Right atrium auricular region (tissue), 2 donors: ENCODE results near the gene OGDHL. TPM values are rescaled to one million over a fixed set of nuclear protein-coding genes. Genes with fewer than 3 reads are reported as not detected.

ENCODE experiments used
- DNase-seq: peaks from one replicate; pipeline ENCODE4 v3.0.0-alpha.2; 2019; ENCODE audit warnings: low spot score
- H3K27ac ChIP-seq, 2 donors: fragments of 200-600 bp; sonication (generic); 1 replicate in 1 of 2; 2 replicates in 1 of 2; pipeline ENCODE4 v1.5.1; 2016 to 2019
- H3K27me3 ChIP-seq, 2 donors: fragments of 200-600 bp; sonication (generic); one replicate each; pipeline versions ENCODE4 v1.5.1 to v1.6.0; 2017 to 2019
- H3K36me3 ChIP-seq: fragments of 200-600 bp; sonication (generic); one replicate; pipeline ENCODE4 v1.5.1; 2016
- H3K4me1 ChIP-seq, 2 donors: fragments of 200-600 bp; sonication (generic); one replicate each; pipeline versions ENCODE4 v1.5.1 to v1.6.0; 2017 to 2019
- H3K4me3 ChIP-seq, 2 donors: fragments of 200-600 bp; sonication (generic); 1 replicate in 1 of 2; 2 replicates in 1 of 2; pipeline ENCODE4 v1.5.1; 2017 to 2019; ENCODE audit warnings: mild to moderate bottlenecking in 1 of 2, moderate library complexity in 1 of 2
- H3K9me3 ChIP-seq, 2 donors: fragments of 200-600 bp; sonication (generic); one replicate each; pipeline ENCODE4 v1.5.1; 2019
- CTCF ChIP-seq, 2 donors: fragments of 200-600 bp; sonication (generic); IDR thresholded peaks; one replicate each; pipeline ENCODE4 v1.5.1; 2019; ENCODE audit warnings: antibody characterized with exemption in 2 of 2
- total RNA-seq, 2 donors: library from RNA; depleted of rRNA; stranded (reverse); fragments of >200 nt; gene quantifications; one replicate each; pipeline ENCODE4 v1.1.0, GENCODE V29; 2016

OGDHL gene
- total RNA-seq, 2 donors from 2014 or later, result 5.2 to 6.4 TPM

DNA sequence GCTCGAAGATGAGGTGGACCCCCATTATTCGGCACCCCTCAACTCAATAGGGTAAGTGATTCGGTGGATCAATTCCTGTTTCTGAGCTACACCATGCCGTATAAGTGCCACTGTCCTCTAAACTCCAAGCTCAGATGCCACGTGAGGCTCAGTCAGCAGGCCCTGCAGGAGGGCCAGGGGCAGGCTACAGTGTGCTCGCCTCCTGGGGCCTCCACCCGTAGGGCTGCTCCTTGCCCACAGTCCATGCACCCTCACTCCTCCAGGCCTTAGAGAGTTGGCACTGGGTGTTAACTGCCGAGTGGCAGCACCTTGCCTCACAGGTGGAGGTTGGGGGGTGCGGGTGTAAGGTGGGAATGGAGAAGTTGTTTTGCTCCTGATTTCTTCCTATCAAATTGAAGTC lies 70.5 kb downstream of the OGDHL start:
- Histone ChIP-seq H3K4me1 (no peaks in the 10 kb centered on the region), H3K9me3 (no peaks in the 10 kb centered on the region), H3K27ac (no peak overlapping the region), H3K27me3 (no peaks in the 10 kb centered on the region), H3K36me3 (no peaks in the 10 kb centered on the region), H3K4me3 (no peak overlapping the region)
- peak; percentile 28 for DNase-seq
- TF ChIP-seq CTCF (IDR thresholded peaks at IDR 0.05), result no peak

GRCh38 chr10:49690698-49691356 lies 71.3 kb downstream of the OGDHL start:
- DNase-seq, result peak; percentile 30
- no peaks in the 10 kb centered on the region for H3K4me1 ChIP-seq
- no peaks in the 10 kb centered on the region for H3K27me3 ChIP-seq
- no peaks in the 10 kb centered on the region for H3K36me3 ChIP-seq
- H3K27ac ChIP-seq, result no peak overlapping the region
- H3K9me3 ChIP-seq, result peaks cover 0 to under 1% of the 10 kb centered on the region in 2 donors
- no peak overlapping the region for H3K4me3 ChIP-seq
- no peak for TF ChIP-seq CTCF (IDR thresholded peaks at IDR 0.05)

GRCh38 chr10:49689882-49690510 lies 72.1 kb downstream of the OGDHL start:
- Histone ChIP-seq H3K9me3 (peaks cover 0 to 5% of the 10 kb centered on the region in 2 donors), H3K4me1 (no peaks in the 10 kb centered on the region), H3K36me3 (no peaks in the 10 kb centered on the region), H3K27me3 (no peaks in the 10 kb centered on the region), H3K27ac (no peak overlapping the region), H3K4me3 (no peak overlapping the region)
- TF ChIP-seq CTCF (IDR thresholded peaks at IDR 0.05), result no peak
- no peak for DNase-seq

GRCh38 chr10:49688920-49689319 lies 73.2 kb downstream of the OGDHL start:
- H3K36me3 ChIP-seq, result no peaks in the 10 kb centered on the region
- TF ChIP-seq CTCF (IDR thresholded peaks at IDR 0.05), result no peak
- no peaks in the 10 kb centered on the region for H3K27me3 ChIP-seq
- no peak overlapping the region for H3K27ac ChIP-seq
- peak; percentile 21 for DNase-seq
- no peak overlapping the region for H3K4me3 ChIP-seq
- H3K4me1 ChIP-seq, result no peaks in the 10 kb centered on the region
- peaks cover 0 to 5% of the 10 kb centered on the region in 2 donors for H3K9me3 ChIP-seq

DNA sequence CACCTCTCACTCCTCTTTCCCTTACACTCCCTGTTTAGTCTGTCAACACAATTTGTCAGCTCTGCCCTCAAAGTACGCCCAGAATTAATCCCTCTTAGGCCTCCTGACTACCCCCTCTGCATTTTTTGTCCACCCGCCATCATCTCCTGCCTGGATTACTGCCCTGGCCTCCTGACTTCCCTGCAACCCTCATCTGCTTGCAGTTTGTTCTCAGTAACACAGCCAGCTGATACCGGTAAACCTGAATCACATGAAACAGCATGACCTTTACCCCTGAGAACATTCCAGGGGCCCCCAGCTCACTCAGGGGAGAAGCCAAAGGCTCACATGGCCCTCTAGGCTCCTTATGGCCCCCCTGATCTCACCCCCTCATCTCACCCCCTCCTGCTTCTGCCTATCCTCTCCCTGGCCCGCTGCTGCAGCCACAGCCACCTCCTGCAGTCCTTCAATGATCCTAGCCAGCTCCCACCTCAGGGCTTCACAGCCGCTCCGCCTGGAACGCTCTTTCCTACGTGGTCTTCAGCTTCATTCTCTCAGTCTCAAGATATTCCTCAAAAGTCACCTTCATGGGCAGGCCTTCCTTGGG lies 73.8 kb downstream of the OGDHL start:
- H3K36me3 ChIP-seq, result no peaks in the 10 kb centered on the region
- DNase-seq, result peak; percentile 23
- H3K27ac ChIP-seq, result no peak overlapping the region
- H3K27me3 ChIP-seq, result no peaks in the 10 kb centered on the region
- no peak for TF ChIP-seq CTCF (IDR thresholded peaks at IDR 0.05)
- peaks cover 0 to 5% of the 10 kb centered on the region in 2 donors for H3K9me3 ChIP-seq
- no peak overlapping the region for H3K4me3 ChIP-seq
- no peaks in the 10 kb centered on the region for H3K4me1 ChIP-seq
